Fibroblast of lung (primary cell): Measurements from ENCODE around the gene ECHS1.

Experiments
- EZH2 ChIP-seq: IDR thresholded peaks from 2 replicates; pipeline ENCODE4 v1.5.1; 2012; ENCODE audit warnings: low read length, control low read depth, mild to moderate bottlenecking; ENCODE audit errors: missing control alignments
- TF ChIP-seq, protein P1 (sequence below), 2 donors: IDR thresholded peaks in 1 of 2; conservative IDR thresholded peaks in 1 of 2; 1 replicate in 1 of 2; 2 replicates in 1 of 2; pipeline ENCODE4 v1.5.1; 2011 to 2012; ENCODE audit warnings: low read length in 2 of 2, control low read depth in 1 of 2, inconsistent platforms in 1 of 2, low read depth in 1 of 2, mild to moderate bottlenecking in 1 of 2

DNA sequence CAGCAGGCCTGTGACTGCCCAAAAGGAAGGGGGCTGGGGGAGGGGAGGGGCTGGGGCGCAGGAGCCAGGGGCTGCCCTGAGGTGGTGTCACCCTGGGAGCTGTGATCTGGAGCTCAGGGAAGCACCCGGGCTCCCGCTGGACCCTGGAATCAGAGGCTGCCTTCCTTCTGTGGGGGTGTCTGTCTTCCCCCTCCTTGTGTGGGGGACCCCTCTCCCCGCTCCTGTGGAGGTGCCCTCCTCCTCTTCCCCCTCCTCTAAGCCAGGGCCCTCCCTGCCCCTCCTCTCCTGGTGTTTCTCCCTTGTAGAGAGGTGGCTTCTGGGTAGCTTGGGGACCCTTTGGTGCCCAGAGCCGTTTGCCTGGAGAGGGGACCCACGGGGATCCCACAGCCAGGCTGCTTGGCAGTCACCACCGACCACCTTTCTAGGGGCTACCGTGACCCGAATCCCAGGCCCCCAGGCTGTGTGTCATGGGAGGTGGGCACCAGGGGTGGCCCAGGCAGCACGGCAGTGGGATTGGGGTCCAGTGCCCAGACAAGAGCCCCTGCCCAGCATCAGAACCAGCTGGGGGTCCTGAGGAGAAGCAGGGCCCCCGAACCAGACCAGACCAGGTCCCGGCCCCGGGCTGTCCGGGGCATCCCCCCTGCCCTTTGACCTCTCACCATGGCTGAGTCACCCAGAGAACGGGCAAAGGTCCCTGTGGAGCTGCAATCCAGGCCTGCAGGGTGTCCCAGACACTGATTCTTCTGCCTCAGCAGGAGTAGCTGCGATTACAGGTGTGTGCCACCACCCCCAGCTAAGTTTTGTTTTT lies 25.2 kb downstream of the ECHS1 start:
- TF ChIP-seq, protein P1, sequence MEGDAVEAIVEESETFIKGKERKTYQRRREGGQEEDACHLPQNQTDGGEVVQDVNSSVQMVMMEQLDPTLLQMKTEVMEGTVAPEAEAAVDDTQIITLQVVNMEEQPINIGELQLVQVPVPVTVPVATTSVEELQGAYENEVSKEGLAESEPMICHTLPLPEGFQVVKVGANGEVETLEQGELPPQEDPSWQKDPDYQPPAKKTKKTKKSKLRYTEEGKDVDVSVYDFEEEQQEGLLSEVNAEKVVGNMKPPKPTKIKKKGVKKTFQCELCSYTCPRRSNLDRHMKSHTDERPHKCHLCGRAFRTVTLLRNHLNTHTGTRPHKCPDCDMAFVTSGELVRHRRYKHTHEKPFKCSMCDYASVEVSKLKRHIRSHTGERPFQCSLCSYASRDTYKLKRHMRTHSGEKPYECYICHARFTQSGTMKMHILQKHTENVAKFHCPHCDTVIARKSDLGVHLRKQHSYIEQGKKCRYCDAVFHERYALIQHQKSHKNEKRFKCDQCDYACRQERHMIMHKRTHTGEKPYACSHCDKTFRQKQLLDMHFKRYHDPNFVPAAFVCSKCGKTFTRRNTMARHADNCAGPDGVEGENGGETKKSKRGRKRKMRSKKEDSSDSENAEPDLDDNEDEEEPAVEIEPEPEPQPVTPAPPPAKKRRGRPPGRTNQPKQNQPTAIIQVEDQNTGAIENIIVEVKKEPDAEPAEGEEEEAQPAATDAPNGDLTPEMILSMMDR (conservative IDR thresholded peaks at IDR 0.05 in 1 of 2, IDR thresholded peaks at IDR 0.05 in 1 of 2; ENCODE audit: low read depth in 1 of 2, low read length in 2 of 2), result no peak
- TF ChIP-seq EZH2, result no peak
